ENCODE results near the gene TDRD1. TPM values are rescaled to one million over a fixed set of nuclear protein-coding genes. Genes with fewer than 3 reads are reported as not detected.

Gene TDRD1
- total RNA-seq, 1 experiment from 2014 or later, result not detected

- Mint-ChIP-seq H3K4me3 (ENCODE audit: low read depth, unreplicated experiment) (no peak overlapping the region), H3K9me3 (ENCODE audit: low read depth, unreplicated experiment) (no peaks in the 10 kb centered on the region), H3K27ac (ENCODE audit: unreplicated experiment) (no peak overlapping the region), H3K36me3 (ENCODE audit: insufficient read depth, unreplicated experiment) (peaks cover 2% of the 10 kb centered on the region), H3K4me1 (ENCODE audit: low read depth, unreplicated experiment) (no peaks in the 10 kb centered on the region), H3K27me3 (ENCODE audit: unreplicated experiment) (peaks cover 10% of the 10 kb centered on the region)
- no peak for DNase-seq
- CTCF ChIA-PET, result no interaction called here
- no TSS peak for BruUV-seq (replicated peaks)
- intact Hi-C loops (cut with micrococcal nuclease; ENCODE audit: unreplicated experiment), result no loop called here
- TF ChIP-seq CTCF (IDR thresholded peaks at IDR 0.05; ENCODE audit: unreplicated experiment), result no peak
Observed at GRCh38 chr10:114234132-114234531, 55.0 kb downstream of the TDRD1 start.

GRCh38 chr10:114239117-114239993 lies 60.2 kb downstream of the TDRD1 start, which contains the start of gene VWA2:
VWA2 (plus strand) TSS chr10:114239254; CDS start chr10:114248714, 9,460 bp downstream.
- CTCF ChIA-PET, result interaction anchor here (1.6 kb wide), 1 partner anchor 51 kb away, joined by 5 read pairs; no protein-coding TSS in a partner anchor
- BruUV-seq (replicated peaks), result no TSS peak
- Mint-ChIP-seq H3K4me3 (ENCODE audit: low read depth, unreplicated experiment) (peak within 1 kb of the TSS; percentile 68), H3K9me3 (ENCODE audit: low read depth, unreplicated experiment) (no peaks in the 10 kb centered on the region), H3K27me3 (ENCODE audit: unreplicated experiment) (peaks cover 33% of the 10 kb centered on the region), H3K4me1 (ENCODE audit: low read depth, unreplicated experiment) (peaks cover 17% of the 10 kb centered on the region), H3K36me3 (ENCODE audit: insufficient read depth, unreplicated experiment) (peaks cover 7% of the 10 kb centered on the region), H3K27ac (ENCODE audit: unreplicated experiment) (no peak within 1 kb of the TSS)
- no peak for TF ChIP-seq CTCF (IDR thresholded peaks at IDR 0.05; ENCODE audit: unreplicated experiment)
- DNase-seq, result peak; percentile 68
- intact Hi-C loops (cut with micrococcal nuclease; ENCODE audit: unreplicated experiment), result no loop called here

- no peaks in the 10 kb centered on the region for H3K9me3 Mint-ChIP-seq (ENCODE audit: low read depth, unreplicated experiment)
- DNase-seq, result no peak
- no peak overlapping the region for H3K27ac Mint-ChIP-seq (ENCODE audit: unreplicated experiment)
- no peak for TF ChIP-seq CTCF (IDR thresholded peaks at IDR 0.05; ENCODE audit: unreplicated experiment)
- H3K27me3 Mint-ChIP-seq (ENCODE audit: unreplicated experiment), result peaks cover 29% of the 10 kb centered on the region
- H3K4me1 Mint-ChIP-seq (ENCODE audit: low read depth, unreplicated experiment), result peaks cover 24% of the 10 kb centered on the region
- intact Hi-C loops (cut with micrococcal nuclease; ENCODE audit: unreplicated experiment), result no loop called here
- H3K4me3 Mint-ChIP-seq (ENCODE audit: low read depth, unreplicated experiment), result peak overlapping the region; percentile 68
- BruUV-seq (replicated peaks), result no TSS peak
- CTCF ChIA-PET, result interaction anchor here (1.6 kb wide), 1 partner anchor 51 kb away, joined by 5 read pairs; no protein-coding TSS in a partner anchor
- peaks cover 7% of the 10 kb centered on the region for H3K36me3 Mint-ChIP-seq (ENCODE audit: insufficient read depth, unreplicated experiment)
Observed at GRCh38 chr10:114239994-114240345, 60.8 kb downstream of the TDRD1 start.

- CTCF ChIA-PET, result no interaction called here
- H3K27ac Mint-ChIP-seq (ENCODE audit: unreplicated experiment), result no peak overlapping the region
- peaks cover 23% of the 10 kb centered on the region for H3K27me3 Mint-ChIP-seq (ENCODE audit: unreplicated experiment)
- intact Hi-C loops (cut with micrococcal nuclease; ENCODE audit: unreplicated experiment), result no loop called here
- H3K4me3 Mint-ChIP-seq (ENCODE audit: low read depth, unreplicated experiment), result no peak overlapping the region
- BruUV-seq (replicated peaks), result no TSS peak
- peaks cover 34% of the 10 kb centered on the region for H3K4me1 Mint-ChIP-seq (ENCODE audit: low read depth, unreplicated experiment)
- no peaks in the 10 kb centered on the region for H3K9me3 Mint-ChIP-seq (ENCODE audit: low read depth, unreplicated experiment)
- DNase-seq, result no peak
- H3K36me3 Mint-ChIP-seq (ENCODE audit: insufficient read depth, unreplicated experiment), result peaks cover 12% of the 10 kb centered on the region
- TF ChIP-seq CTCF (IDR thresholded peaks at IDR 0.05; ENCODE audit: unreplicated experiment), result no peak
Observed at GRCh38 chr10:114242235-114242634, 63.1 kb downstream of the TDRD1 start.

Measured in Calu3 (cell line).